GM12878 (cell line): Measurements from ENCODE around the gene PLPP3. TPM values are rescaled to one million over a fixed set of nuclear protein-coding genes. Genes with fewer than 3 reads are reported as not detected.

Experiments
- ATAC-seq: fragments of 200-7000 bp; cut with Tn5 transposase; 3 replicates; pipeline ENCODE4 v1.9.1; 2020; ENCODE audit warnings: mild to moderate bottlenecking, moderate library complexity
- BruUV-seq: library from RNA; stranded (reverse); fragments of 400-500 nt; replicated peaks from 2 replicates; lab custom pipeline; 2021; lab: Mats Ljungman, UMichigan
- CTCF ChIA-PET: fragments of 300-600 bp; sonication (Branson Sonifier 250); formaldehyde crosslinking; extraction: SDS; loops from one replicate; lab custom pipeline; 2021; ENCODE audit warnings: inconsistent platforms; lab: Yijun Ruan, JAX
- POLR2A ChIA-PET: fragments of 350-600 bp; formaldehyde crosslinking; extraction: SDS; loops from one replicate; lab custom pipeline; 2021; ENCODE audit warnings: inconsistent platforms; lab: Charles Lee
- RAD21 ChIA-PET: fragments of 300-600 bp; sonication (Branson Sonifier 250); formaldehyde crosslinking; loops from one replicate; lab custom pipeline; 2023; ENCODE audit warnings: antibody characterized with exemption; ENCODE audit not compliant: unreplicated experiment; lab: Charles Lee
- SMC1A ChIA-PET: fragments of 300-600 bp; sonication (Branson Sonifier 250); formaldehyde crosslinking; loops from one replicate; lab custom pipeline; 2023; ENCODE audit not compliant: unreplicated experiment, uncharacterized antibody; lab: Charles Lee
- DNase-seq: peaks from one replicate; pipeline ENCODE4 v3.0.0-alpha.2; 2011; ENCODE audit warnings: low read depth, low spot score
- FAIRE-seq: peaks from 3 replicates; lab custom pipeline; 2011; peaks lifted over from hg19 to GRCh38; lab: Jason Lieb, UNC
- H2AFZ ChIP-seq: 2 replicates; pipeline ENCODE4 v1.6.0; 2011; ENCODE audit warnings: low read depth, low read length, control low read depth; ENCODE audit not compliant: control insufficient read depth
- H3K27ac ChIP-seq: 2 replicates; pipeline ENCODE4 v1.5.1; 2011; ENCODE audit warnings: control low read depth; ENCODE audit not compliant: control insufficient read depth, insufficient read depth
- H3K27me3 ChIP-seq, 2 experiments: replicated peaks in 1 of 2; 2 replicates each; pipeline versions ENCODE4 v1.6.0 to v1.6.1; 2011; ENCODE audit warnings: low read length in 1 of 2; ENCODE audit not compliant: control insufficient read depth in 2 of 2, insufficient read depth in 2 of 2
- H3K36me3 ChIP-seq, 2 experiments: 2 replicates each; pipeline ENCODE4 v1.5.1; 2011; ENCODE audit warnings: low read length in 1 of 2; ENCODE audit not compliant: control insufficient read depth in 2 of 2, insufficient read depth in 2 of 2
- H3K4me1 ChIP-seq: 2 replicates; pipeline ENCODE4 v1.6.1; 2011; ENCODE audit warnings: mild to moderate bottlenecking, low read length, moderate library complexity, mixed read lengths; ENCODE audit not compliant: control insufficient read depth, insufficient read depth
- H3K4me2 ChIP-seq: 2 replicates; pipeline ENCODE4 v1.6.0; 2011; ENCODE audit warnings: control low read depth; ENCODE audit not compliant: control insufficient read depth, insufficient read depth
- H3K4me3 ChIP-seq: fragments of 200-600 bp; sonication (generic); 2 replicates; pipeline ENCODE4 v1.5.1; 2016
- H3K79me2 ChIP-seq: 2 replicates; pipeline ENCODE4 v1.6.0; 2011; ENCODE audit warnings: low read length; ENCODE audit not compliant: control insufficient read depth, insufficient read depth
- H3K9ac ChIP-seq: 2 replicates; pipeline ENCODE4 v1.8.0; 2011; ENCODE audit warnings: low read length, control low read depth, mixed read lengths; ENCODE audit not compliant: control insufficient read depth, insufficient read depth
- H3K9me3 ChIP-seq: replicated peaks from 3 replicates; pipeline ENCODE4 v1.5.1; 2011; ENCODE audit warnings: mild to moderate bottlenecking, low read length; ENCODE audit not compliant: control insufficient read depth, insufficient read depth
- H4K20me1 ChIP-seq: 2 replicates; pipeline ENCODE4 v1.6.0; 2011; ENCODE audit not compliant: control insufficient read depth, insufficient read depth
- CBX3 ChIP-seq: fragments of 200-600 bp; sonication (generic); IDR thresholded peaks from 2 replicates; pipeline ENCODE4 v1.6.1; 2016; ENCODE audit warnings: low read depth, borderline replicate concordance
- CHD2 ChIP-seq: IDR thresholded peaks from 2 replicates; pipeline ENCODE4 v1.6.1; 2011; ENCODE audit warnings: low read depth, low read length, improper control_type of control experiment, borderline replicate concordance
- CREM ChIP-seq: IDR thresholded peaks from 2 replicates; pipeline ENCODE4 v1.6.1; 2014; ENCODE audit warnings: antibody characterized with exemption, low read depth
- MEF2B ChIP-seq: fragments of 450-650 bp; IDR thresholded peaks from 2 replicates; pipeline ENCODE4 v1.6.1; 2018; ENCODE audit warnings: mild to moderate bottlenecking, moderate library complexity; ENCODE audit not compliant: partially characterized antibody, poor library complexity, severe bottlenecking
- MTA2 ChIP-seq: fragments of 450-650 bp; IDR thresholded peaks from 2 replicates; pipeline ENCODE4 v1.6.1; 2016; ENCODE audit warnings: low read depth, mild to moderate bottlenecking, moderate library complexity
- MYC ChIP-seq: IDR thresholded peaks from 2 replicates; pipeline ENCODE4 v1.6.1; 2011; ENCODE audit warnings: mild to moderate bottlenecking, low read length, moderate library complexity, inconsistent platforms; ENCODE audit not compliant: insufficient read depth, insufficient replicate concordance, insufficient read length, severe bottlenecking
- ZBTB40 ChIP-seq: fragments of 450-650 bp; IDR thresholded peaks from 2 replicates; pipeline ENCODE4 v1.6.1; 2016; ENCODE audit warnings: mild to moderate bottlenecking, moderate library complexity, borderline replicate concordance
- WGBS: methylation state at CpG from one replicate; pipeline ENCODE4 v1.1.6; 2016; ENCODE audit warnings: low lambda C conversion rate; ENCODE audit not compliant: insufficient replicate concordance, insufficient coverage; ENCODE audit errors: missing lambda C conversion rate; 5-methylcytosine and 5-hydroxymethylcytosine counted together
- in situ Hi-C: fragments of 300-500 bp; cut with MboI; formaldehyde crosslinking; loops from 9 replicates; pipeline ENCODE4 v1.14.3; 2018; ENCODE audit warnings: mixed read lengths
- intact Hi-C: fragments of 100-400 bp; cut with micrococcal nuclease; formaldehyde crosslinking; loops from one replicate; pipeline ENCODE4 v1.14.2; 2022; ENCODE audit not compliant: unreplicated experiment
- polyA plus RNA-seq, 11 experiments: library from polyadenylated mRNA; depleted of rRNA in 4 of 11; unstranded in 6 of 11; stranded (reverse) in 5 of 11; fragments of >200 nt; fragmentation: Nextera tagmentation in 4 of 11; fragmentation: Illumina TruSeq in 1 of 11; extraction: Ambion mirVana in 4 of 11; extraction: Trizol in 1 of 11; gene quantifications; 1 replicate in 1 of 11; 2 replicates in 10 of 11; pipeline versions ENCODE4 v1.2.1 to v1.2.3, GENCODE V29; 2011 to 2016; ENCODE audit warnings: inconsistent platforms in 2 of 11, missing spikeins in 2 of 11, low read depth in 1 of 11
- total RNA-seq, 4 experiments: library from RNA; depleted of rRNA in 3 of 4; stranded (reverse); fragments of >200 nt in 3 of 4; fragmentation: Illumina TruSeq in 1 of 4; extraction: Trizol in 1 of 4; gene quantifications; 2 replicates each; pipeline versions ENCODE4 v1.2.1 to v1.2.3, GENCODE V29; 2013 to 2021

Gene PLPP3
- total and polyA plus RNA-seq, 10 of the 15 experiments (the other 5 are each of a cell fraction or from before 2014, with no cell fraction given) = 6.4 to 26.8 (median 9.5) TPM

- ChIA-PET RAD21 (interaction anchor here (0.9 to 6.8 kb wide), 5 partner anchors 11 to 40 kb away, joined by 3 to 66 read pairs (median 4); no protein-coding TSS in a partner anchor), CTCF (interaction anchor here (0.9 to 12.4 kb wide), 5 partner anchors 11 to 128 kb away, joined by 3 to 116 read pairs (median 3); partner anchors contain the start of gene PLPP3), SMC1A (interaction anchor here (1.1 to 25.4 kb wide), 6 partner anchors 8 to 41 kb away, joined by 3 to 342 read pairs (median 6); no protein-coding TSS in a partner anchor)
- Histone ChIP-seq H3K27me3 (no peaks in the 10 kb centered on the region), H3K79me2 (no peaks in the 10 kb centered on the region), H3K9ac (no peak overlapping the region), H3K36me3 (no peaks in the 10 kb centered on the region), H3K4me3 (no peak overlapping the region)
- 44% methylated on average over 4 of the region's 4 CpGs for WGBS
- ATAC-seq = no peak
- in situ Hi-C loops = no loop called here
- TF ChIP-seq CHD2 = no peak
- no peak for TF ChIP-seq CREM
- TF ChIP-seq CBX3 = no peak
- TF ChIP-seq ZBTB40 = no peak
- no peak for TF ChIP-seq MYC
- TF ChIP-seq MEF2B = no peak
- no peak for TF ChIP-seq MTA2
- TF ChIP-seq, all 136 proteins: peak for 0
- Histone ChIP-seq H3K27ac (no peak overlapping the region), H3K4me2 (no peak overlapping the region), H3K4me1 (peaks cover 2% of the 10 kb centered on the region; the same call in 1 of the 2 replicates), H3K9me3 (no peaks in the 10 kb centered on the region; the same call in 2 of the 3 replicates), H2AFZ (no peak overlapping the region), H4K20me1 (no peaks in the 10 kb centered on the region)
- intact Hi-C loops = no loop called here
- FAIRE-seq = no peak
- DNase-seq = no peak
- POLR2A ChIA-PET = interaction anchor here (0.9 to 2.0 kb wide), 6 partner anchors 11 to 41 kb away, joined by 3 to 8 read pairs (median 4); no protein-coding TSS in a partner anchor
- no TSS peak for BruUV-seq
These were observed 43.4 kb downstream of the PLPP3 start for GRCh38 chr1:56535939-56536338.
